ENCODE data around the gene KCNIP4. TPM values are rescaled to one million over a fixed set of nuclear protein-coding genes. Genes with fewer than 3 reads are reported as not detected.
A peak's percentile ranks its signal among the peaks of the same experiment; 100 is the strongest.

KCNIP4 gene
- total and polyA plus RNA-seq, 2 donors (not counting 3 experiments of a cell fraction or from before 2014, with no cell fraction given), result not detected

GRCh38 chr4:21514022-21514694, 434.4 kb downstream of the KCNIP4 start:
- H3K27me3 ChIP-seq (ENCODE audit: control insufficient read depth in 2 of 2, insufficient read depth in 2 of 2, low read length in 2 of 2), result peaks cover 33 to 58% of the 10 kb centered on the region in 2 experiments
- no peak for FAIRE-seq

More at GRCh38 chr4:21514022-21514694, 434.4 kb downstream of the KCNIP4 start:
- peak; percentile 9 for DNase-seq (ENCODE audit: low read depth, low spot score)
- no peaks in the 10 kb centered on the region for H3K9me1 ChIP-seq (replicated peaks; ENCODE audit: control insufficient read depth, extremely low read depth, insufficient read depth, low read length)
- POLR2A ChIA-PET, result no interaction called here
- intact Hi-C loops (cut with micrococcal nuclease), result loop anchor here (5.0 to 10.0 kb wide), 2 partner anchors 141 to 1178 kb away; partner anchors contain the start of gene GBA3
- H3K9ac ChIP-seq (replicated peaks; ENCODE audit: extremely low read depth, insufficient read depth, low read length), result no peak overlapping the region
- no TSS peak for BruUV-seq (replicated peaks)
- no peak overlapping the region for H2AFZ ChIP-seq (ENCODE audit: low read depth, low read length)
- TF ChIP-seq GATA2 (IDR thresholded peaks at IDR 0.05; ENCODE audit: insufficient read depth, insufficient read length, low read depth, low read length) (no peak), FOS (IDR thresholded peaks at IDR 0.05; ENCODE audit: borderline replicate concordance, insufficient read depth, low read length) (no peak), POLR2AphosphoS5 (IDR thresholded peaks at IDR 0.05; ENCODE audit: insufficient read depth, low read depth, low read length) (no peak), MAX (IDR thresholded peaks at IDR 0.05; ENCODE audit: insufficient read depth, insufficient read length) (no peak), JUN (IDR thresholded peaks at IDR 0.05; ENCODE audit: borderline replicate concordance, insufficient read depth, insufficient read length, low read depth) (no peak), EZH2 (IDR thresholded peaks at IDR 0.05; ENCODE audit: borderline replicate concordance, low read depth, low read length, severe bottlenecking) (no peak), POLR2A (IDR thresholded peaks at IDR 0.05; ENCODE audit: low read depth, low read length) (no peak), MYC (IDR thresholded peaks at IDR 0.05; ENCODE audit: low read depth, low read length) (no peak)
- TF ChIP-seq, protein P1, sequence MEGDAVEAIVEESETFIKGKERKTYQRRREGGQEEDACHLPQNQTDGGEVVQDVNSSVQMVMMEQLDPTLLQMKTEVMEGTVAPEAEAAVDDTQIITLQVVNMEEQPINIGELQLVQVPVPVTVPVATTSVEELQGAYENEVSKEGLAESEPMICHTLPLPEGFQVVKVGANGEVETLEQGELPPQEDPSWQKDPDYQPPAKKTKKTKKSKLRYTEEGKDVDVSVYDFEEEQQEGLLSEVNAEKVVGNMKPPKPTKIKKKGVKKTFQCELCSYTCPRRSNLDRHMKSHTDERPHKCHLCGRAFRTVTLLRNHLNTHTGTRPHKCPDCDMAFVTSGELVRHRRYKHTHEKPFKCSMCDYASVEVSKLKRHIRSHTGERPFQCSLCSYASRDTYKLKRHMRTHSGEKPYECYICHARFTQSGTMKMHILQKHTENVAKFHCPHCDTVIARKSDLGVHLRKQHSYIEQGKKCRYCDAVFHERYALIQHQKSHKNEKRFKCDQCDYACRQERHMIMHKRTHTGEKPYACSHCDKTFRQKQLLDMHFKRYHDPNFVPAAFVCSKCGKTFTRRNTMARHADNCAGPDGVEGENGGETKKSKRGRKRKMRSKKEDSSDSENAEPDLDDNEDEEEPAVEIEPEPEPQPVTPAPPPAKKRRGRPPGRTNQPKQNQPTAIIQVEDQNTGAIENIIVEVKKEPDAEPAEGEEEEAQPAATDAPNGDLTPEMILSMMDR (IDR thresholded peaks at IDR 0.05; ENCODE audit: extremely low read depth in 1 of 2, insufficient read depth in 1 of 2, low read depth in 1 of 2, low read length in 2 of 2), result no peak
- no peak overlapping the region for H3K4me3 ChIP-seq (replicated peaks in 1 of 3; ENCODE audit: insufficient read depth in 1 of 3, low read depth in 1 of 3, low read length in 3 of 3)
- dilution Hi-C loops (cut with MboI; ENCODE audit: extremely low pct_ligation_motif_present, low sequenced_read_pairs), result no loop called here
- H3K9me3 ChIP-seq (replicated peaks; ENCODE audit: control insufficient read depth, insufficient read depth, low read length), result no peaks in the 10 kb centered on the region
- no peaks in the 10 kb centered on the region for H3K4me1 ChIP-seq (ENCODE audit: control insufficient read depth, extremely low read depth, insufficient read depth, low read length)
- CTCF ChIA-PET, result interaction anchor here (0.8 to 11.0 kb wide), 7 partner anchors 17 to 875 kb away, joined by 3 to 403 read pairs (median 3); no protein-coding TSS in a partner anchor
- no peaks in the 10 kb centered on the region for H3K79me2 ChIP-seq (ENCODE audit: control insufficient read depth, insufficient read depth, low read length)
- no peaks in the 10 kb centered on the region for H3K36me3 ChIP-seq (ENCODE audit: control insufficient read depth in 2 of 2, extremely low read depth in 1 of 2, insufficient read depth in 2 of 2, low read length in 2 of 2)
- H4K20me1 ChIP-seq (replicated peaks; ENCODE audit: control insufficient read depth, extremely low read depth, insufficient read depth, low read length), result no peaks in the 10 kb centered on the region
- H3K4me2 ChIP-seq (ENCODE audit: insufficient read depth, low read length), result no peak overlapping the region
- H3K27ac ChIP-seq (ENCODE audit: insufficient read depth, low read depth, low read length), result no peak overlapping the region

Data from endothelial cell of umbilical vein (primary cell).